ENCODE measurements around the gene NCKAP5. TPM values are rescaled to one million over a fixed set of nuclear protein-coding genes. Genes with fewer than 3 reads are reported as not detected.

Gene NCKAP5
- total and polyA plus RNA-seq, 2 donors (not counting 1 experiment from before 2014, with no cell fraction given): not detected

DNA sequence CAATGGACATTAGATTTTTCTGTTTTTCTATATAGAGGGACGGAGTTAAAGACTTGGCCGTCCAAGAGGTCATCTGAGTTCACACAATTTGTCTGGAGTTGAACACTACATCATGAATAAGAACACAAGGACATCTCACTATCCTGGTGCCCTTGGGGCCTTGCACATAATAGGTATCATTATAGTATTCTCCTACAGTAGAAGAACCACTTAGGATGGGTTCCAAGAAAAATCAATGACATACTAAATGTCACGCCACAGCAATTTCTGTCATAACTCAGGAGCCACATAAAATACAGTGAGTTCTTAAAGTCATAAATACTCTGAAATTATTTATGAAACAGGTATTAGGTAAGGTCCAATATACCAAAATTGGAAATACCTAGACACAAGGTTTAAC, 154.4 kb downstream of the NCKAP5 start:
- intact Hi-C loops (cut with micrococcal nuclease): no loop called here
- H3K4me1 ChIP-seq (ENCODE audit: control insufficient read depth in 2 of 2, insufficient read depth in 2 of 2, low read length in 2 of 2): no peaks in the 10 kb centered on the region
- POLR2A ChIA-PET: no interaction called here
- H3K79me2 ChIP-seq (ENCODE audit: control insufficient read depth, insufficient read depth, low read length): no peaks in the 10 kb centered on the region
- no peaks in the 10 kb centered on the region for H3K4me1 Mint-ChIP-seq
- no peak overlapping the region for H2AFZ ChIP-seq (ENCODE audit: insufficient read depth, low read depth, low read length, poor library complexity, severe bottlenecking)
- H3K9me3 ChIP-seq (ENCODE audit: control extremely low read depth in 1 of 3, control insufficient read depth in 2 of 3, insufficient read depth in 1 of 3, low read length in 2 of 3): no peaks in the 10 kb centered on the region
- ATAC-seq (ENCODE audit: low read depth) (no peak), DNase-seq (no peak)
- H3K4me3 ChIP-seq (ENCODE audit: control extremely low read depth in 1 of 5, extremely low read depth in 1 of 5, insufficient read depth in 1 of 5, low read depth in 2 of 5, low read length in 4 of 5): no peak overlapping the region
- H3K4me3 Mint-ChIP-seq: no peak overlapping the region
- H3K36me3 ChIP-seq (replicated peaks in 1 of 2; ENCODE audit: control extremely low read depth in 1 of 2, control insufficient read depth in 1 of 2, extremely low read depth in 1 of 2, insufficient read depth in 2 of 2, low read length in 1 of 2): no peaks in the 10 kb centered on the region
- H3K4me2 ChIP-seq (replicated peaks; ENCODE audit: low read depth, low read length, poor library complexity, severe bottlenecking): no peak overlapping the region
- H3K27ac ChIP-seq (ENCODE audit: low read length in 2 of 2): no peak overlapping the region
- no peak overlapping the region for H3K27ac Mint-ChIP-seq
- H3K9me3 Mint-ChIP-seq (ENCODE audit: insufficient read depth): no peaks in the 10 kb centered on the region
- no peaks in the 10 kb centered on the region for H3K27me3 ChIP-seq (replicated peaks in 1 of 4; ENCODE audit: control extremely low read depth in 1 of 4, control insufficient read depth in 3 of 4, insufficient read depth in 4 of 4, low read length in 3 of 4)
- H4K20me1 ChIP-seq (ENCODE audit: control insufficient read depth, insufficient read depth, low read length, poor library complexity, severe bottlenecking): no peaks in the 10 kb centered on the region
- CTCF ChIA-PET: no interaction called here
- H3K9ac ChIP-seq (ENCODE audit: low read length): no peak overlapping the region
- TF ChIP-seq EZH2 (IDR thresholded peaks at IDR 0.05; ENCODE audit: borderline replicate concordance, insufficient read depth, low read depth, low read length, poor library complexity, severe bottlenecking): no peak
- TF ChIP-seq, protein P1, sequence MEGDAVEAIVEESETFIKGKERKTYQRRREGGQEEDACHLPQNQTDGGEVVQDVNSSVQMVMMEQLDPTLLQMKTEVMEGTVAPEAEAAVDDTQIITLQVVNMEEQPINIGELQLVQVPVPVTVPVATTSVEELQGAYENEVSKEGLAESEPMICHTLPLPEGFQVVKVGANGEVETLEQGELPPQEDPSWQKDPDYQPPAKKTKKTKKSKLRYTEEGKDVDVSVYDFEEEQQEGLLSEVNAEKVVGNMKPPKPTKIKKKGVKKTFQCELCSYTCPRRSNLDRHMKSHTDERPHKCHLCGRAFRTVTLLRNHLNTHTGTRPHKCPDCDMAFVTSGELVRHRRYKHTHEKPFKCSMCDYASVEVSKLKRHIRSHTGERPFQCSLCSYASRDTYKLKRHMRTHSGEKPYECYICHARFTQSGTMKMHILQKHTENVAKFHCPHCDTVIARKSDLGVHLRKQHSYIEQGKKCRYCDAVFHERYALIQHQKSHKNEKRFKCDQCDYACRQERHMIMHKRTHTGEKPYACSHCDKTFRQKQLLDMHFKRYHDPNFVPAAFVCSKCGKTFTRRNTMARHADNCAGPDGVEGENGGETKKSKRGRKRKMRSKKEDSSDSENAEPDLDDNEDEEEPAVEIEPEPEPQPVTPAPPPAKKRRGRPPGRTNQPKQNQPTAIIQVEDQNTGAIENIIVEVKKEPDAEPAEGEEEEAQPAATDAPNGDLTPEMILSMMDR (IDR thresholded peaks at IDR 0.05): no peak
- no CpG with 5 or more reads among the region's 3 CpGs for WGBS (ENCODE audit: insufficient coverage)
- peaks cover 3% of the 10 kb centered on the region for H3K27me3 Mint-ChIP-seq

DNA sequence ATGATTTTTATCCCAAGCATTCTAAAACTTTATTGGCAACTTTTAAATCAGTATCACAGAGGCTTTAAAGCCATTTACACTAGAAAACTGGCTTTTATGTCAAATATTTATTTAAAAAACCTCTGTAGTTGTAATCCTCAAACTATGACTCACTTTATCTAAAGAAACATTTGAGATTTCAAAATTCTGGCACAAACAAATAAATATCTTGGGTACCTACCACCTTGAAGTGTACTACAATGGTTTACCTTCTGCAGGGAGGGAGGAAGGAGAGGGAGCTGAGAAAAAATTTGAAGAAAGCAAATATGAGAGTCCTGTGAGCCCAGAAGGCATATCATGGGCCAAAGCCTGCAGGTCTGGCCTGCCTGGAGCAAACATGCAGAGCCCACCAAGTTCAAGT, 155.6 kb downstream of the NCKAP5 start:
- Histone ChIP-seq H3K4me3 (ENCODE audit: control extremely low read depth in 1 of 5, extremely low read depth in 1 of 5, insufficient read depth in 1 of 5, low read depth in 2 of 5, low read length in 4 of 5) (no peak overlapping the region), H3K4me1 (ENCODE audit: control insufficient read depth in 2 of 2, insufficient read depth in 2 of 2, low read length in 2 of 2) (no peaks in the 10 kb centered on the region), H3K27ac (ENCODE audit: low read length in 2 of 2) (no peak overlapping the region), H4K20me1 (ENCODE audit: control insufficient read depth, insufficient read depth, low read length, poor library complexity, severe bottlenecking) (no peaks in the 10 kb centered on the region), H2AFZ (ENCODE audit: insufficient read depth, low read depth, low read length, poor library complexity, severe bottlenecking) (no peak overlapping the region), H3K36me3 (replicated peaks in 1 of 2; ENCODE audit: control extremely low read depth in 1 of 2, control insufficient read depth in 1 of 2, extremely low read depth in 1 of 2, insufficient read depth in 2 of 2, low read length in 1 of 2) (no peaks in the 10 kb centered on the region), H3K79me2 (ENCODE audit: control insufficient read depth, insufficient read depth, low read length) (no peaks in the 10 kb centered on the region), H3K27me3 (replicated peaks in 1 of 4; ENCODE audit: control extremely low read depth in 1 of 4, control insufficient read depth in 3 of 4, insufficient read depth in 4 of 4, low read length in 3 of 4) (no peaks in the 10 kb centered on the region), H3K9ac (ENCODE audit: low read length) (no peak overlapping the region), H3K9me3 (ENCODE audit: control extremely low read depth in 1 of 3, control insufficient read depth in 2 of 3, insufficient read depth in 1 of 3, low read length in 2 of 3) (no peaks in the 10 kb centered on the region), H3K4me2 (replicated peaks; ENCODE audit: low read depth, low read length, poor library complexity, severe bottlenecking) (no peak overlapping the region)
- Mint-ChIP-seq H3K27ac (no peak overlapping the region), H3K27me3 (peaks cover 3% of the 10 kb centered on the region), H3K9me3 (ENCODE audit: insufficient read depth) (no peaks in the 10 kb centered on the region), H3K4me1 (no peaks in the 10 kb centered on the region), H3K4me3 (no peak overlapping the region)
- ATAC-seq (ENCODE audit: low read depth) (no peak), DNase-seq (no peak)
- ChIA-PET CTCF (no interaction called here), POLR2A (no interaction called here)
- intact Hi-C loops (cut with micrococcal nuclease): no loop called here
- TF ChIP-seq, protein P1 (IDR thresholded peaks at IDR 0.05): no peak
- TF ChIP-seq EZH2 (IDR thresholded peaks at IDR 0.05; ENCODE audit: borderline replicate concordance, insufficient read depth, low read depth, low read length, poor library complexity, severe bottlenecking): no peak
